H1 (cell line): ENCODE results near the gene SBNO2. TPM values are rescaled to one million over a fixed set of nuclear protein-coding genes. Genes with fewer than 3 reads are reported as not detected.

ENCODE experiments used
- CTCF ChIA-PET: fragments of 300-600 bp; sonication (Branson Sonifier 250); formaldehyde crosslinking; loops from one replicate; lab custom pipeline; 2021; ENCODE audit not compliant: partially characterized antibody; lab: Charles Lee
- POLR2A ChIA-PET: fragments of 300-600 bp; sonication (Branson Sonifier 250); formaldehyde crosslinking; loops from one replicate; lab custom pipeline; 2021; ENCODE audit warnings: inconsistent platforms; ENCODE audit not compliant: partially characterized antibody; lab: Charles Lee
- DNase-seq, 2 experiments: peaks; one replicate each; pipeline versions ENCODE4 v3.0.0 to v3.0.0-alpha.2; 2010 to 2022; ENCODE audit warnings: low spot score in 2 of 2, low read depth in 1 of 2, mixed read lengths in 1 of 2
- FAIRE-seq: peaks from 2 replicates; lab custom pipeline; 2011; peaks lifted over from hg19 to GRCh38; lab: Jason Lieb, UNC
- H2AFZ ChIP-seq: 2 replicates; pipeline ENCODE4 v1.8.1; 2012; ENCODE audit warnings: low read length, inconsistent platforms
- H2AK5ac ChIP-seq: 2 replicates; pipeline ENCODE4 v1.6.1; 2013; ENCODE audit warnings: low read depth, low read length
- H2BK120ac ChIP-seq: replicated peaks from 2 replicates; pipeline ENCODE3; 2013; ENCODE audit warnings: low read depth, low read length, inconsistent platforms
- H2BK12ac ChIP-seq: 2 replicates; pipeline ENCODE4 v1.6.1; 2013; ENCODE audit warnings: low read depth, low read length
- H2BK15ac ChIP-seq: 2 replicates; pipeline ENCODE4 v1.6.1; 2013; ENCODE audit warnings: low read length
- H2BK20ac ChIP-seq: 2 replicates; pipeline ENCODE4 v1.6.1; 2013; ENCODE audit warnings: low read length
- H2BK5ac ChIP-seq: 2 replicates; pipeline ENCODE4 v1.6.1; 2013; ENCODE audit warnings: low read depth, low read length
- H3K14ac ChIP-seq: 2 replicates; pipeline ENCODE4 v1.6.1; 2013; ENCODE audit warnings: inconsistent platforms; ENCODE audit not compliant: insufficient read length
- H3K18ac ChIP-seq: 2 replicates; pipeline ENCODE4 v1.6.1; 2013; ENCODE audit warnings: low read length; ENCODE audit errors: extremely low read depth
- H3K23ac ChIP-seq: 2 replicates; pipeline ENCODE4 v1.6.1; 2013; ENCODE audit warnings: inconsistent platforms; ENCODE audit not compliant: insufficient read length
- H3K23me2 ChIP-seq: 2 replicates; pipeline ENCODE4 v1.6.1; 2013; ENCODE audit warnings: low read depth, low read length
- H3K27ac ChIP-seq: 2 replicates; pipeline ENCODE4 v1.6.1; 2011; ENCODE audit warnings: low read depth, low read length, inconsistent platforms
- H3K27me3 ChIP-seq, 4 experiments: replicated peaks in 1 of 4; 1 replicate in 1 of 4; 2 replicates in 3 of 4; pipeline versions ENCODE4 v1.6.1 to v1.8.1; 2011 to 2013; ENCODE audit warnings: low read length in 3 of 4, mild to moderate bottlenecking in 3 of 4, inconsistent platforms in 2 of 4, mixed read lengths in 2 of 4, moderate library complexity in 1 of 4; ENCODE audit not compliant: control insufficient read depth in 3 of 4, insufficient read depth in 3 of 4; ENCODE audit errors: extremely low read depth in 1 of 4
- H3K36me3 ChIP-seq, 4 experiments: 2 replicates each; pipeline versions ENCODE4 v1.6.1 to v1.8.1; 2011 to 2013; ENCODE audit warnings: mild to moderate bottlenecking in 4 of 4, low read length in 3 of 4, moderate library complexity in 2 of 4, control low read depth in 1 of 4, inconsistent platforms in 1 of 4; ENCODE audit not compliant: insufficient read depth in 4 of 4, control insufficient read depth in 2 of 4
- H3K4ac ChIP-seq: replicated peaks from 2 replicates; pipeline ENCODE3; 2013; ENCODE audit warnings: low read length, low read depth, mixed read lengths, inconsistent platforms; ENCODE audit not compliant: insufficient read length
- H3K4me1 ChIP-seq, 4 experiments: replicated peaks in 1 of 4; 1 replicate in 1 of 4; 2 replicates in 3 of 4; pipeline versions ENCODE4 v1.6.1 to v1.8.1; 2011 to 2013; ENCODE audit warnings: low read length in 3 of 4, inconsistent platforms in 2 of 4, mixed read lengths in 1 of 4; ENCODE audit not compliant: insufficient read depth in 4 of 4, control insufficient read depth in 3 of 4
- H3K4me2 ChIP-seq, 2 experiments: 2 replicates each; pipeline versions ENCODE4 v1.6.1 to v1.8.1; 2011 to 2013; ENCODE audit warnings: low read depth in 2 of 2, low read length in 2 of 2, control low read depth in 1 of 2, inconsistent platforms in 1 of 2, mild to moderate bottlenecking in 1 of 2; ENCODE audit not compliant: insufficient read depth in 1 of 2
- H3K4me3 ChIP-seq, 4 experiments: fragments of 200-600, 300-600 bp in 1 of 4; sonication (generic), shearing (Covaris generic), sonication (Bioruptor Twin) in 1 of 4; 2 replicates each; pipeline versions ENCODE4 v1.5.1 to v1.8.1; 2011 to 2016; ENCODE audit warnings: low read length in 4 of 4, low read depth in 3 of 4, control low read depth in 2 of 4, inconsistent platforms in 2 of 4, mild to moderate bottlenecking in 2 of 4, mixed read lengths in 1 of 4, moderate library complexity in 1 of 4; ENCODE audit not compliant: insufficient read depth in 2 of 4; ENCODE audit errors: extremely low read depth in 1 of 4
- H3K56ac ChIP-seq: replicated peaks from 2 replicates; pipeline ENCODE3; 2013; ENCODE audit warnings: low read depth, mild to moderate bottlenecking, mixed read lengths, low read length, inconsistent platforms; ENCODE audit not compliant: insufficient read length
- H3K79me1 ChIP-seq: 2 replicates; pipeline ENCODE4 v1.6.1; 2013; ENCODE audit warnings: low read depth, low read length, control low read depth
- H3K79me2 ChIP-seq, 2 experiments: 2 replicates each; pipeline versions ENCODE4 v1.6.1 to v1.8.1; 2012 to 2013; ENCODE audit warnings: low read length in 2 of 2, mild to moderate bottlenecking in 2 of 2, inconsistent platforms in 1 of 2; ENCODE audit not compliant: insufficient read depth in 2 of 2, control insufficient read depth in 1 of 2
- H3K9ac ChIP-seq, 4 experiments: replicated peaks in 1 of 4; 1 replicate in 1 of 4; 2 replicates in 3 of 4; pipeline versions ENCODE4 v1.6.1 to v1.8.1; 2011 to 2013; ENCODE audit warnings: low read depth in 3 of 4, low read length in 3 of 4, control low read depth in 2 of 4, mild to moderate bottlenecking in 2 of 4, moderate library complexity in 2 of 4, inconsistent platforms in 1 of 4; ENCODE audit errors: extremely low read depth in 1 of 4
- H3K9me3 ChIP-seq, 2 experiments: 2 replicates each; pipeline versions ENCODE4 v1.6.1 to v1.8.1; 2012 to 2013; ENCODE audit warnings: mild to moderate bottlenecking in 2 of 2, moderate library complexity in 2 of 2, control low read depth in 1 of 2, inconsistent platforms in 1 of 2, low read depth in 1 of 2, low read length in 1 of 2, mixed read lengths in 1 of 2; ENCODE audit not compliant: insufficient read depth in 2 of 2
- H4K20me1 ChIP-seq, 2 experiments: replicated peaks in 1 of 2; 2 replicates each; pipeline versions ENCODE3 to v1.8.1; 2011 to 2013; ENCODE audit warnings: inconsistent platforms in 2 of 2, low read length in 2 of 2, mild to moderate bottlenecking in 1 of 2; ENCODE audit not compliant: insufficient read depth in 2 of 2, control insufficient read depth in 1 of 2
- H4K5ac ChIP-seq: 2 replicates; pipeline ENCODE4 v1.6.1; 2013; ENCODE audit warnings: low read length, low read depth, mixed read lengths, inconsistent platforms; ENCODE audit not compliant: insufficient read length
- H4K8ac ChIP-seq: 2 replicates; pipeline ENCODE4 v1.8.0; 2013; ENCODE audit warnings: mild to moderate bottlenecking, moderate library complexity, low read length, inconsistent platforms; ENCODE audit not compliant: insufficient read depth; ENCODE audit errors: extremely low read depth
- H4K91ac ChIP-seq: replicated peaks from 2 replicates; pipeline ENCODE3; 2013; ENCODE audit warnings: low read length, mixed read lengths, inconsistent platforms; ENCODE audit not compliant: insufficient read length
- SP4 ChIP-seq: IDR thresholded peaks from 2 replicates; pipeline ENCODE4 v1.6.1; 2012; ENCODE audit warnings: low read length, inconsistent platforms
- TCF12 ChIP-seq: IDR thresholded peaks from 2 replicates; pipeline ENCODE4 v1.6.1; 2011; ENCODE audit warnings: low read depth, mild to moderate bottlenecking, low read length
- WGBS, 2 experiments: shearing (Covaris generic) in 1 of 2; methylation state at CpG; one replicate each; pipeline versions ENCODE4 v1.1.6 to v1.1.7; 2013 to 2015; ENCODE audit warnings: low lambda C conversion rate in 2 of 2, mixed read lengths in 2 of 2, inconsistent platforms in 1 of 2, low coverage in 1 of 2, missing lambda C conversion rate in 1 of 2; ENCODE audit not compliant: insufficient replicate concordance in 2 of 2, insufficient coverage in 1 of 2, insufficient read length in 1 of 2; ENCODE audit errors: extremely low coverage in 1 of 2, missing lambda C conversion rate in 1 of 2; 5-methylcytosine and 5-hydroxymethylcytosine counted together
- polyA plus RNA-seq, 7 experiments: library from polyadenylated mRNA; depleted of rRNA in 3 of 7; stranded (reverse) in 5 of 7; unstranded in 2 of 7; fragments of >200 nt in 5 of 7; fragments of 200-250 nt in 2 of 7; gene quantifications; 1 replicate in 5 of 7; 2 replicates in 1 of 7; 4 replicates in 1 of 7; pipeline versions ENCODE4 v1.2.1 to v1.2.3, GENCODE V29; 2011 to 2013; ENCODE audit warnings: missing spikeins in 2 of 7, mixed read lengths in 2 of 7
- total RNA-seq: library from RNA; stranded (reverse); fragmentation: NEBNext Ultra II Directional; extraction: Animal tissue kit (Norgen Biotek cat#: 25700); gene quantifications from 2 replicates; pipeline ENCODE4 v1.2.1, GENCODE V29; 2021

The SBNO2 gene
- total and polyA plus RNA-seq, 2 of the 8 experiments (the other 6 are each of a cell fraction or from before 2014, with no cell fraction given), result 12.2 to 31.4 TPM

GRCh38 chr19:1122021-1122971, 51.8 kb downstream of the SBNO2 start:
- H3K23me2 ChIP-seq, result no peaks in the 10 kb centered on the region
- FAIRE-seq (no peak), DNase-seq (no peak)
- H4K20me1 ChIP-seq, result peaks cover 0 to 1% of the 10 kb centered on the region in 2 experiments
- H3K9me3 ChIP-seq, result no peaks in the 10 kb centered on the region
- H3K79me1 ChIP-seq, result no peaks in the 10 kb centered on the region
- H3K4me3 ChIP-seq, result no peak overlapping the region
- no peak overlapping the region for H2AFZ ChIP-seq
- no peak overlapping the region for H4K91ac ChIP-seq
- H2BK20ac ChIP-seq, result no peak overlapping the region
- H3K79me2 ChIP-seq, result no peaks in the 10 kb centered on the region
- peak overlapping the region; percentile 38; the same call in 1 of the 2 replicates for H3K18ac ChIP-seq
- H2BK15ac ChIP-seq, result no peak overlapping the region
- no peak overlapping the region for H2AK5ac ChIP-seq
- ChIA-PET CTCF (interaction anchor here (0.9 to 4.2 kb wide), 3 partner anchors 9 to 100 kb away, joined by 3 to 17 read pairs (median 14); no protein-coding TSS in a partner anchor), POLR2A (interaction anchor here (1.1 to 1.9 kb wide), 8 partner anchors 9 to 147 kb away, joined by 3 to 7 read pairs (median 4); partner anchors contain the start of gene GPX4)
- H3K4me1 ChIP-seq, result peaks cover 0 to 4% (median 2%) of the 10 kb centered on the region in 4 experiments; a peak in 3 of 7 replicates
- H2BK120ac ChIP-seq, result no peak overlapping the region
- H4K8ac ChIP-seq, result no peak overlapping the region
- no peak overlapping the region for H3K14ac ChIP-seq
- H3K36me3 ChIP-seq, result peaks cover 0 to 51% (median 5%) of the 10 kb centered on the region in 4 experiments; a peak in 4 of 8 replicates
- H3K27ac ChIP-seq, result no peak overlapping the region
- no peaks in the 10 kb centered on the region for H3K27me3 ChIP-seq
- no peak overlapping the region for H3K9ac ChIP-seq
- H2BK5ac ChIP-seq, result no peak overlapping the region
- H3K56ac ChIP-seq, result no peak overlapping the region
- WGBS, 2 experiments, result 93% methylated on average over 18 of the region's 63 CpGs; no CpG with 5 or more reads in 1 of the 2 experiments
- no peak overlapping the region for H3K4ac ChIP-seq
- no peak overlapping the region for H3K4me2 ChIP-seq
- H3K23ac ChIP-seq, result no peak overlapping the region
- H4K5ac ChIP-seq, result no peak overlapping the region
- H2BK12ac ChIP-seq, result peak overlapping the region; percentile 60; the same call in 1 of the 2 replicates
- no peak for TF ChIP-seq TCF12
- TF ChIP-seq SP4, result no peak
